ENCODE data around the gene PLEKHA5. TPM values are rescaled to one million over a fixed set of nuclear protein-coding genes. Genes with fewer than 3 reads are reported as not detected.
A peak's percentile ranks its signal among the peaks of the same experiment; 100 is the strongest.

PLEKHA5 gene
- total RNA-seq, 4 donors from 2014 or later, result 26.9 to 78.0 (median 39.6) TPM

DNA sequence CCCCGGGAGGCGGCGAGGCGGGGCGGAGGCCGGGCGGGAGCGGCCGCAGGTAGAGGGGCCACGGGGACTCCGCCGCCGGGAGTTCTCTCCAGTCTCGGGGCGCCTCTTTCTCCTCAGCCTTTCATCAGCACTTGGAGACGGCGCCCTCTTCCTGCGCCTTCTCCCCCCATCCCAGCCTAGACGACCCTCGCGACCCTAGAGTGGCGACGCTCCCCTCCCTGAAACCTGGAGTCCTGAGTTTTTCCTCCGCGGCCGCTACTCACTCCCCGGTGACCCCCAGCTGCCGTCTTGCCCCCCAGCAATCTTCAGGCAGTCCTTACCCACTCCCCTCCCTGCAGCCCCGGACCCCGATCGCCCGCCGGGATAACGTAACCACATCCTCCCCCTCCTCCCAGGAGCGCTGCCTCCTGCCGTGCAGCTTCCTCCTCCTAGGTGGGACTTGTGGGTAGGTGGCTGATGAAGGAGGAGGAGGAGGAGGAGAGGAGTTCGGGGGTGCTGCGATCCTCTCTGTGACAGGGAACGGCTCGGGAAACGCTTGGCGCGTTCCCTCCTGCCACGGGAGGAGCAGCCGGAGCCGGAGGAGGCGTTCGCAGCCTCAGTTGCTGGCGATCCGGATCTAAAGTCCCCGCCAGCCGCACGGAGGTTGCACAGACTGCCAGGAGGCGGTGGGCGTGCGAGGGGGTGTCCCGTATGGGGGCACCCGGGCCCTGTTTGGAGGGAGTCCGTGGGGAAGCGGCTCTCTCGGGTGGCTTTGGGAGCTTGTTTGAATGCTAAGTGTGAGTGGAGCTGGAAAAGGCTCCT is 891 bp downstream of the PLEKHA5 start:
- 3 to 7% methylated on average over 10 to 60 of the region's 61 CpGs for WGBS, 2 donors (ENCODE audit: low coverage in 1 of 2)
- TF ChIP-seq POLR2AphosphoS5 (IDR thresholded peaks at IDR 0.05), result peak in 1 of 3 donors; percentile 15
- no peak for TF ChIP-seq POLR2A (IDR thresholded peaks at IDR 0.05)
- Histone ChIP-seq H3K27ac (peak overlapping the region; percentile 88 to 94 (median 90)), H3K9me3 (peaks cover 0 to 6% of the 10 kb centered on the region in 2 donors), H3K36me3 (no peaks in the 10 kb centered on the region), H3K4me1 (peaks cover 0 to 35% (median 11%) of the 10 kb centered on the region in 4 donors), H3K27me3 (no peaks in the 10 kb centered on the region), H3K4me3 (peak overlapping the region; percentile 73 to 80 (median 78))
- peak; percentile 37 for DNase-seq
- intact Hi-C loops (cut with DNase I; ENCODE audit: low total_unique reads), result no loop called here
- in situ Hi-C loops (cut with MboI; ENCODE audit: low pct_ligation_motif_present in 1 of 4, low pct_unique_long_range_greater_than_20kb in 1 of 4, low sequenced_read_pairs in 3 of 4), result no loop called here

DNA sequence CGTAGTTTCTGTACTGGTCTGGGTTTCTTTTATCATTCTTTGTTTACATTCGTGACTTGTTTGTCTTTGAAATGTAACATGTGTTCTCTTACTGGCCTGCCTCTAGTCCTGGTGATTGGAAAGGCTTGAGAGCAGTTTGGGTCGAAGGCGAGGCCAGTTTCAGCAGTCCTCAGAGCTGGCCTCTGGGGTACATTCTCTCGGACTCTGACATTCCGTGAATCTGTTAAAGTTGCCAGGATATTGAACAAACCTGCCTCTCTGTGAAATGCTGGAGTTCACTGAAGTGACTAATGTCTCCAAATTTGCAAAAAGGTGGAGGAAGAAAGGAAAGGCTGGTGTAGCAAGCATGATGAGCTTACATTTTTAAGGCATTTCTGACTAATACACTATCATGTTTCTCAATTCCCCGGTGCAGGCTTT is 1.5 kb downstream of the PLEKHA5 start:
- H3K9me3 ChIP-seq, result peaks cover 0 to 6% of the 10 kb centered on the region in 2 donors
- H3K36me3 ChIP-seq, result no peaks in the 10 kb centered on the region
- peak; percentile 16 for DNase-seq
- in situ Hi-C loops (cut with MboI; ENCODE audit: low pct_ligation_motif_present in 1 of 4, low pct_unique_long_range_greater_than_20kb in 1 of 4, low sequenced_read_pairs in 3 of 4) (no loop called here), intact Hi-C loops (cut with DNase I; ENCODE audit: low total_unique reads) (no loop called here)
- no peaks in the 10 kb centered on the region for H3K27me3 ChIP-seq
- 8 to 10% methylated on average over 6 to 7 of the region's 7 CpGs for WGBS, 2 donors (ENCODE audit: low coverage in 1 of 2)
- H3K27ac ChIP-seq, result peak overlapping the region; percentile 88 to 94 (median 90)
- TF ChIP-seq POLR2A (IDR thresholded peaks at IDR 0.05), result no peak
- TF ChIP-seq POLR2AphosphoS5 (IDR thresholded peaks at IDR 0.05), result peak in 1 of 3 donors; percentile 1
- peaks cover 0 to 36% (median 11%) of the 10 kb centered on the region in 4 donors for H3K4me1 ChIP-seq
- H3K4me3 ChIP-seq, result peak overlapping the region; percentile 73 to 80 (median 78)

DNA sequence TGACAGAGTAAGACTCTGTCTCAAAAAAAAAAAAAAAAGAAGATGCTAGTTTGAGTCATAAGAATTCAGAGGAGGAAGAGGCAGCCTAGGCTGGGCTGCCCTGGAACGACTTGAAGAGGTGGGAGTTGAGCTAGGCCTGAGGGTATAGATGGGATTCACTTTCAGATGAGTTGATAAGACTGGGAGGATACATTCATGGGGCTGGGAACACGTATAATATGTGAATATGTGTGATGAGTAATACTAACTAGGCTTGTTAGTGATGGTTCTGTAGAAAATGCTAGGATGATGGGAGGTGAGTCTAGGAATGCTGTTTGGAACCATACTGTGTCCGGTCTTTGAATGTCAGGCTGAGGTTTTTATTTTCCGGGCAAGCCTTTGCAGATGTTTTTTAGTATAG is 9.0 kb downstream of the PLEKHA5 start:
- in situ Hi-C loops (cut with MboI; ENCODE audit: low pct_ligation_motif_present in 1 of 4, low pct_unique_long_range_greater_than_20kb in 1 of 4, low sequenced_read_pairs in 3 of 4), result no loop called here
- Histone ChIP-seq H3K27ac (no peak overlapping the region), H3K27me3 (no peaks in the 10 kb centered on the region), H3K36me3 (no peaks in the 10 kb centered on the region), H3K4me3 (no peak overlapping the region), H3K4me1 (peaks cover 0 to 10% (median 0%) of the 10 kb centered on the region in 4 donors), H3K9me3 (no peaks in the 10 kb centered on the region)
- DNase-seq, result no peak
- TF ChIP-seq EP300 (IDR thresholded peaks at IDR 0.05; ENCODE audit: low read depth), result no peak
- no peak for TF ChIP-seq POLR2A (IDR thresholded peaks at IDR 0.05)
- no peak for TF ChIP-seq POLR2AphosphoS5 (IDR thresholded peaks at IDR 0.05)
- TF ChIP-seq, protein P1, sequence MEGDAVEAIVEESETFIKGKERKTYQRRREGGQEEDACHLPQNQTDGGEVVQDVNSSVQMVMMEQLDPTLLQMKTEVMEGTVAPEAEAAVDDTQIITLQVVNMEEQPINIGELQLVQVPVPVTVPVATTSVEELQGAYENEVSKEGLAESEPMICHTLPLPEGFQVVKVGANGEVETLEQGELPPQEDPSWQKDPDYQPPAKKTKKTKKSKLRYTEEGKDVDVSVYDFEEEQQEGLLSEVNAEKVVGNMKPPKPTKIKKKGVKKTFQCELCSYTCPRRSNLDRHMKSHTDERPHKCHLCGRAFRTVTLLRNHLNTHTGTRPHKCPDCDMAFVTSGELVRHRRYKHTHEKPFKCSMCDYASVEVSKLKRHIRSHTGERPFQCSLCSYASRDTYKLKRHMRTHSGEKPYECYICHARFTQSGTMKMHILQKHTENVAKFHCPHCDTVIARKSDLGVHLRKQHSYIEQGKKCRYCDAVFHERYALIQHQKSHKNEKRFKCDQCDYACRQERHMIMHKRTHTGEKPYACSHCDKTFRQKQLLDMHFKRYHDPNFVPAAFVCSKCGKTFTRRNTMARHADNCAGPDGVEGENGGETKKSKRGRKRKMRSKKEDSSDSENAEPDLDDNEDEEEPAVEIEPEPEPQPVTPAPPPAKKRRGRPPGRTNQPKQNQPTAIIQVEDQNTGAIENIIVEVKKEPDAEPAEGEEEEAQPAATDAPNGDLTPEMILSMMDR (IDR thresholded peaks at IDR 0.05), result no peak
- intact Hi-C loops (cut with DNase I; ENCODE audit: low total_unique reads), result no loop called here
- WGBS, 2 donors (ENCODE audit: low coverage in 1 of 2), result 82 to 91% methylated on average over 4 of the region's 4 CpGs

DNA sequence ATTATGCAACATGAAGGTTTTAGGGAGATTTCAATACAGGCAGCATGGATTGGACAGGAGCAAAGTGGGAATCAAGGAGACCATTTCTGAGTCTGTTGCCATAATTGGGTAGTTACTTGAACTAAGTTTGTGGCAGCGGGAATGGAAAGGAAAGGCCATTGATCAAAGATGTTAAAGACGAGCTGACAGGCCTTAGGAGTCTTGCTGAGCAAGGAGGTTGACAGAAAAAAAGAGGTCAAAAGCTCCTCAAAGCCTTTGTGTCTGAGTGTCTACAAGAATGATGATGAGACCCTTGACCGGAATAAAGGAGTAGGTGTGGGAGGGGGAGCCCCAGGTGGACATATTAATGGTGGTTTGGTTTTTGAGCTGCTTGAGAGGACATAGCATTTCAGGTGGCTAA is 9.4 kb downstream of the PLEKHA5 start:
- in situ Hi-C loops (cut with MboI; ENCODE audit: low pct_ligation_motif_present in 1 of 4, low pct_unique_long_range_greater_than_20kb in 1 of 4, low sequenced_read_pairs in 3 of 4), result no loop called here
- TF ChIP-seq POLR2A (IDR thresholded peaks at IDR 0.05) (no peak), POLR2AphosphoS5 (IDR thresholded peaks at IDR 0.05) (no peak), EP300 (IDR thresholded peaks at IDR 0.05; ENCODE audit: low read depth) (no peak)
- TF ChIP-seq, protein P1 (IDR thresholded peaks at IDR 0.05), result no peak

DNA sequence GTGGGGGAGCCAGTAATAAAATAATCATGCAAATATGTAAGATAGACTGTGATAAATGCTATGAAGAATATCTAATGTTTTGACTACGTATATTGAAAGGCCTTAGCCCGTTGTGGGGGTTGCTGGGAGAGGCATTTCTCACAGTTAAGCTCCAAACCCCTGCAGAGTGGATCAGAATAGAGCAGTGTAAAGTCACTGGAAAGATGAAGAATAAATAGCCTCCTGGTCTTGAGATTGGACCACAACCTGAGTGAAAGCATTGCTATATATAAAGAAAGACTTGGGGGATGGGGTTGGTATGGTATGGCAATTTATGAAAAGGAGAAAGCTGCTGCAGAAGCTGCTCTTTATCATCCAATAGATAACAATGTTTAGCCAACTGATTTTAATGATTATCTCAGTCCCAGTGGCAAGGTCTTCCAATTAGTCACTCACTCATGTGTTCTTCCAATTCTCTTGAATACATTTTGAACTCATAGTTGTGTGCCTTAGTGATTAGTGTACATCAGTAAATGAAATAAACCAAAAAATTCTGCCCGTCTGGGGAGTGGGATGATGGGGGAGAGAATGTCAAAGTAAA is 10.2 kb downstream of the PLEKHA5 start:
- intact Hi-C loops (cut with DNase I; ENCODE audit: low total_unique reads), result no loop called here
- 70 to 82% methylated on average over 2 to 3 of the region's 3 CpGs for WGBS, 2 donors (ENCODE audit: low coverage in 1 of 2)
- Histone ChIP-seq H3K27ac (no peak overlapping the region), H3K9me3 (no peaks in the 10 kb centered on the region), H3K4me1 (peaks cover 0 to 8% (median 2%) of the 10 kb centered on the region in 4 donors), H3K36me3 (no peaks in the 10 kb centered on the region), H3K4me3 (no peak overlapping the region), H3K27me3 (no peaks in the 10 kb centered on the region)
- TF ChIP-seq POLR2A (IDR thresholded peaks at IDR 0.05), result no peak
- no peak for TF ChIP-seq POLR2AphosphoS5 (IDR thresholded peaks at IDR 0.05)
- TF ChIP-seq EP300 (IDR thresholded peaks at IDR 0.05; ENCODE audit: low read depth), result no peak
- TF ChIP-seq, protein P1 (IDR thresholded peaks at IDR 0.05), result no peak
- DNase-seq, result no peak
- in situ Hi-C loops (cut with MboI; ENCODE audit: low pct_ligation_motif_present in 1 of 4, low pct_unique_long_range_greater_than_20kb in 1 of 4, low sequenced_read_pairs in 3 of 4), result no loop called here

More for the DNA sequence above, 9.4 kb downstream of the PLEKHA5 start:
- intact Hi-C loops (cut with DNase I; ENCODE audit: low total_unique reads), result no loop called here
- 93 to 94% methylated on average over 3 of the region's 3 CpGs for WGBS, 2 donors (ENCODE audit: low coverage in 1 of 2)
- Histone ChIP-seq H3K36me3 (no peaks in the 10 kb centered on the region), H3K4me1 (peaks cover 0 to 7% (median 0%) of the 10 kb centered on the region in 4 donors), H3K27me3 (no peaks in the 10 kb centered on the region), H3K27ac (no peak overlapping the region), H3K9me3 (no peaks in the 10 kb centered on the region), H3K4me3 (no peak overlapping the region)
- no peak for DNase-seq
